Measurements from ENCODE around the gene PLXNB3.

- no peak for TF ChIP-seq YY1 (IDR thresholded peaks at IDR 0.05; ENCODE audit: insufficient read depth, insufficient read length)
- TF ChIP-seq SUZ12 (IDR thresholded peaks at IDR 0.05; ENCODE audit: extremely low read depth, insufficient read depth, insufficient read length): no peak
These were observed 36.7 kb downstream of the PLXNB3 start for GRCh38 chrX:153800746-153801145.
